MCF 10A (cell line): ENCODE measurements around the gene ATP23. TPM values are rescaled to one million over a fixed set of nuclear protein-coding genes. Genes with fewer than 3 reads are reported as not detected.

ENCODE experiments used
- BruUV-seq: library from RNA; stranded (reverse); fragments of 400-500 nt; replicated peaks from 2 replicates; lab custom pipeline; 2021; lab: Mats Ljungman, UMichigan
- CTCF ChIA-PET: fragments of 300-600 bp; sonication (Branson Sonifier 250); formaldehyde crosslinking; extraction: SDS; loops from one replicate; lab custom pipeline; 2021; ENCODE audit warnings: antibody characterized with exemption, inconsistent platforms; lab: Yijun Ruan, JAX
- POLR2A ChIA-PET: fragments of 300-600, 350-650 bp; sonication (Branson Sonifier 250); formaldehyde crosslinking; extraction: SDS; loops from one replicate; lab custom pipeline; 2020; ENCODE audit warnings: antibody characterized with exemption, inconsistent platforms; lab: Yijun Ruan, JAX
- DNase-seq: peaks from one replicate; pipeline ENCODE4 v3.0.0-alpha.2; 2018; ENCODE audit not compliant: unreplicated experiment
- H3K27ac Mint-ChIP-seq: one replicate; pipeline ENCODE4 v1.8.0; 2022; ENCODE audit warnings: mild to moderate bottlenecking, low read depth, mixed read lengths; ENCODE audit not compliant: unreplicated experiment
- H3K27me3 Mint-ChIP-seq: one replicate; pipeline ENCODE4 v1.8.0; 2022; ENCODE audit warnings: mixed read lengths; ENCODE audit not compliant: insufficient read depth, unreplicated experiment
- H3K36me3 Mint-ChIP-seq: one replicate; pipeline ENCODE4 v1.8.0; 2022; ENCODE audit warnings: mild to moderate bottlenecking, moderate library complexity, mixed read lengths; ENCODE audit not compliant: insufficient read depth, unreplicated experiment
- H3K4me1 Mint-ChIP-seq: one replicate; pipeline ENCODE4 v1.8.0; 2022; ENCODE audit warnings: mixed read lengths; ENCODE audit not compliant: insufficient read depth, unreplicated experiment
- H3K4me3 Mint-ChIP-seq: one replicate; pipeline ENCODE4 v1.8.0; 2022; ENCODE audit warnings: mild to moderate bottlenecking, moderate library complexity, mixed read lengths; ENCODE audit not compliant: unreplicated experiment
- H3K9me3 Mint-ChIP-seq: one replicate; pipeline ENCODE4 v1.8.0; 2022; ENCODE audit warnings: mixed read lengths; ENCODE audit not compliant: unreplicated experiment
- CTCF ChIP-seq: fragments of 200-600 bp; IDR thresholded peaks from one replicate; pipeline ENCODE4 v1.8.0; 2022; ENCODE audit warnings: antibody characterized with exemption, mild to moderate bottlenecking; ENCODE audit not compliant: unreplicated experiment
- intact Hi-C: fragments of 100-400 bp; cut with micrococcal nuclease; formaldehyde crosslinking; loops from 2 replicates; pipeline ENCODE4 v1.14.1; 2022
- total RNA-seq: library from RNA; stranded (reverse); gene quantifications from 2 replicates; pipeline ENCODE4 v1.2.3, GENCODE V29; 2022

ATP23 gene
- total RNA-seq, 1 experiment from 2014 or later: 3.0 TPM

- peaks cover 7% of the 10 kb centered on the region for H3K4me1 Mint-ChIP-seq
These were observed 49.0 kb downstream of the ATP23 start for GRCh38 chr12:57990241-57990883.

GRCh38 chr12:57992001-57992400, 50.6 kb downstream of the ATP23 start:
- no peak overlapping the region for H3K27ac Mint-ChIP-seq
- H3K4me3 Mint-ChIP-seq: no peak overlapping the region
- peaks cover 14% of the 10 kb centered on the region for H3K9me3 Mint-ChIP-seq
- H3K27me3 Mint-ChIP-seq: no peaks in the 10 kb centered on the region
- no peak for DNase-seq
- intact Hi-C loops: no loop called here
- ChIA-PET CTCF (interaction anchor here (0.5 to 2.0 kb wide), 7 partner anchors 8 to 1436 kb away, joined by 3 to 6 read pairs (median 3); no protein-coding TSS in a partner anchor), POLR2A (interaction anchor here (1.0 kb wide), 1 partner anchor 319 kb away, joined by 4 read pairs; no protein-coding TSS in a partner anchor)
- no TSS peak for BruUV-seq
- H3K4me1 Mint-ChIP-seq: peaks cover 7% of the 10 kb centered on the region
- H3K36me3 Mint-ChIP-seq: no peaks in the 10 kb centered on the region
- TF ChIP-seq CTCF: no peak

More at GRCh38 chr12:57990241-57990883, 49.0 kb downstream of the ATP23 start:
- TF ChIP-seq CTCF: no peak
- Mint-ChIP-seq H3K36me3 (no peaks in the 10 kb centered on the region), H3K27me3 (no peaks in the 10 kb centered on the region), H3K9me3 (peaks cover 7% of the 10 kb centered on the region), H3K27ac (no peak overlapping the region), H3K4me3 (no peak overlapping the region)
- ChIA-PET CTCF (interaction anchor here (0.6 to 1.6 kb wide), 3 partner anchors 12 to 1123 kb away, joined by 3 to 6 read pairs (median 5); no protein-coding TSS in a partner anchor), POLR2A (no interaction called here)
- no peak for DNase-seq
- intact Hi-C loops: no loop called here
- no TSS peak for BruUV-seq

DNA sequence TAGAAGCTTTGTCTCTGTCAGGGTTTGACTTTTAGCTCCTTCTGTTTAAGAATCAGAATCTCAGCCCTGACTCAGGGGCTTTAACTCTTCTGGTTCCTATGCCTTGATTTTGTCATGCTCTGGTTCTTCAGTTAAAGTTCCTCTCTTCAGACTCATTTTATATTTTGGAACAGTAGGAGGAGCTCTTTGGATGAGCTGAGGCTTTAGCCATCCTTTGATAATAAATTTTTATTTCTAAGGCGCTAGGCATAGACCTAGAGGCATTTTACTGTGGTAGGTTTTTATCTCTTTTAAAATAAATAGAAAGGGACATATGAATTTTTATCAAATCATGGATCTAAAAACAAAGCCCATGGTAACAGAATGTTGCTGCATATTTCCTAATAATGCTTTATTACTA, 51.7 kb downstream of the ATP23 start:
- BruUV-seq: no TSS peak
- peaks cover 14% of the 10 kb centered on the region for H3K9me3 Mint-ChIP-seq
- H3K36me3 Mint-ChIP-seq: no peaks in the 10 kb centered on the region
- DNase-seq: peak; percentile 15
- no peak overlapping the region for H3K27ac Mint-ChIP-seq
- TF ChIP-seq CTCF: no peak
- ChIA-PET POLR2A (interaction anchor here (0.7 to 1.3 kb wide), 4 partner anchors 8 to 895 kb away, joined by 3 to 4 read pairs (median 3); no protein-coding TSS in a partner anchor), CTCF (interaction anchor here (0.7 to 2.0 kb wide), 9 partner anchors 15 to 1158 kb away, joined by 3 to 6 read pairs (median 4); no protein-coding TSS in a partner anchor)
- H3K4me1 Mint-ChIP-seq: peaks cover 7% of the 10 kb centered on the region
- no peak overlapping the region for H3K4me3 Mint-ChIP-seq
- intact Hi-C loops: no loop called here
- H3K27me3 Mint-ChIP-seq: no peaks in the 10 kb centered on the region

GRCh38 chr12:57993834-57994233, 52.5 kb downstream of the ATP23 start:
- ChIA-PET POLR2A (interaction anchor here (0.7 to 1.3 kb wide), 6 partner anchors 9 to 894 kb away, joined by 3 to 6 read pairs (median 4); no protein-coding TSS in a partner anchor), CTCF (interaction anchor here (0.5 to 2.0 kb wide), 9 partner anchors 10 to 1120 kb away, joined by 3 to 6 read pairs (median 3); no protein-coding TSS in a partner anchor)
- H3K4me1 Mint-ChIP-seq: peaks cover 7% of the 10 kb centered on the region
- BruUV-seq: no TSS peak
- no peak overlapping the region for H3K4me3 Mint-ChIP-seq
- H3K27ac Mint-ChIP-seq: peak overlapping the region; percentile 13
- H3K9me3 Mint-ChIP-seq: peaks cover 14% of the 10 kb centered on the region
- peak; percentile 46 for DNase-seq
- no peaks in the 10 kb centered on the region for H3K27me3 Mint-ChIP-seq
- intact Hi-C loops: no loop called here
- TF ChIP-seq CTCF: no peak
- H3K36me3 Mint-ChIP-seq: no peaks in the 10 kb centered on the region
